HG02623 (cell line): Measurements from ENCODE around the gene BOK.
"Not testable (repeated sequence)": the region's sequence is repeated elsewhere in the genome, so short reads cannot be mapped to it uniquely, and the experiment has no call there.

Experiments used
- ATAC-seq: cut with Tn5 transposase; IDR thresholded peaks from one replicate; pipeline ENCODE4 v1.9.1; 2021; ENCODE audit warnings: moderate library complexity; ENCODE audit not compliant: unreplicated experiment

Gene BOK

GRCh38 chr2:241558532-241559322, at the start of gene BOK:
BOK (plus strand) TSS chr2:241558745; CDS start chr2:241559484, 739 bp downstream.
- no peak for ATAC-seq

- ATAC-seq, result no peak
Measured at GRCh38 chr2:241509155-241509784, 49.3 kb upstream of the BOK start.

GRCh38 chr2:241511091-241511741, 47.3 kb upstream of the BOK start:
- ATAC-seq, result no peak

- no peak for ATAC-seq
Measured at GRCh38 chr2:241514553-241514952, 44.0 kb upstream of the BOK start.

GRCh38 chr2:241514986-241515737, 43.4 kb upstream of the BOK start:
- ATAC-seq, result no peak

GRCh38 chr2:241516520-241516965, 42.0 kb upstream of the BOK start:
- no peak for ATAC-seq

- no peak for ATAC-seq
Measured at GRCh38 chr2:241517297-241517696, 41.2 kb upstream of the BOK start.

- ATAC-seq, result no peak
Measured at GRCh38 chr2:241519669-241520068, 38.9 kb upstream of the BOK start.

- ATAC-seq, result no peak
Measured at GRCh38 chr2:241522477-241522876, 36.1 kb upstream of the BOK start.

GRCh38 chr2:241525818-241526780, 32.4 kb upstream of the BOK start:
- ATAC-seq, result not testable (repeated sequence)

GRCh38 chr2:241530571-241530970, 28.0 kb upstream of the BOK start:
- no peak for ATAC-seq

- no peak for ATAC-seq
Measured at GRCh38 chr2:241531161-241531722, 27.3 kb upstream of the BOK start.

- ATAC-seq, result no peak
Measured at GRCh38 chr2:241532168-241532567, 26.4 kb upstream of the BOK start.

GRCh38 chr2:241532733-241533601, 25.6 kb upstream of the BOK start:
- ATAC-seq, result no peak

- ATAC-seq, result no peak
Measured at GRCh38 chr2:241534293-241534692, 24.3 kb upstream of the BOK start.

GRCh38 chr2:241534701-241535375, 23.7 kb upstream of the BOK start:
- ATAC-seq, result no peak

GRCh38 chr2:241535871-241536655, 22.5 kb upstream of the BOK start:
- ATAC-seq, result no peak
